ENCODE data around the gene DZIP3. TPM values are rescaled to one million over a fixed set of nuclear protein-coding genes. Genes with fewer than 3 reads are reported as not detected.

DZIP3 gene, protein sequence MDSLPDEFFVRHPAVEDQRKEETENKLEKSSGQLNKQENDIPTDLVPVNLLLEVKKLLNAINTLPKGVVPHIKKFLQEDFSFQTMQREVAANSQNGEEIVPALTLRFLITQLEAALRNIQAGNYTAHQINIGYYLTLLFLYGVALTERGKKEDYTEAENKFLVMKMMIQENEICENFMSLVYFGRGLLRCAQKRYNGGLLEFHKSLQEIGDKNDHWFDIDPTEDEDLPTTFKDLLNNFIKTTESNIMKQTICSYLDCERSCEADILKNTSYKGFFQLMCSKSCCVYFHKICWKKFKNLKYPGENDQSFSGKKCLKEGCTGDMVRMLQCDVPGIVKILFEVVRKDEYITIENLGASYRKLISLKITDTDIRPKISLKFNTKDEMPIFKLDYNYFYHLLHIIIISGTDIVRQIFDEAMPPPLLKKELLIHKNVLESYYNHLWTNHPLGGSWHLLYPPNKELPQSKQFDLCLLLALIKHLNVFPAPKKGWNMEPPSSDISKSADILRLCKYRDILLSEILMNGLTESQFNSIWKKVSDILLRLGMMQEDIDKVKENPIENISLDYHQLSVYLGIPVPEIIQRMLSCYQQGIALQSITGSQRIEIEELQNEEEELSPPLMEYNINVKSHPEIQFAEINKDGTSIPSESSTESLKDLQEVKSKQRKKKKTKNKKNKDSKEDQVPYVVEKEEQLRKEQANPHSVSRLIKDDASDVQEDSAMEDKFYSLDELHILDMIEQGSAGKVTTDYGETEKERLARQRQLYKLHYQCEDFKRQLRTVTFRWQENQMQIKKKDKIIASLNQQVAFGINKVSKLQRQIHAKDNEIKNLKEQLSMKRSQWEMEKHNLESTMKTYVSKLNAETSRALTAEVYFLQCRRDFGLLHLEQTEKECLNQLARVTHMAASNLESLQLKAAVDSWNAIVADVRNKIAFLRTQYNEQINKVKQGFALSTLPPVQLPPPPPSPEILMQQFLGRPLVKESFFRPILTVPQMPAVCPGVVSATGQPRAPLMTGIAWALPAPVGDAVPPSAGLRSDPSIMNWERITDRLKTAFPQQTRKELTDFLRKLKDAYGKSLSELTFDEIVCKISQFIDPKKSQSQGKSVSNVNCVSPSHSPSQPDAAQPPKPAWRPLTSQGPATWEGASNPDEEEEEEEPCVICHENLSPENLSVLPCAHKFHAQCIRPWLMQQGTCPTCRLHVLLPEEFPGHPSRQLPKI
- total RNA-seq, result 3.1 and 6.8 TPM in 2 replicates

DNA sequence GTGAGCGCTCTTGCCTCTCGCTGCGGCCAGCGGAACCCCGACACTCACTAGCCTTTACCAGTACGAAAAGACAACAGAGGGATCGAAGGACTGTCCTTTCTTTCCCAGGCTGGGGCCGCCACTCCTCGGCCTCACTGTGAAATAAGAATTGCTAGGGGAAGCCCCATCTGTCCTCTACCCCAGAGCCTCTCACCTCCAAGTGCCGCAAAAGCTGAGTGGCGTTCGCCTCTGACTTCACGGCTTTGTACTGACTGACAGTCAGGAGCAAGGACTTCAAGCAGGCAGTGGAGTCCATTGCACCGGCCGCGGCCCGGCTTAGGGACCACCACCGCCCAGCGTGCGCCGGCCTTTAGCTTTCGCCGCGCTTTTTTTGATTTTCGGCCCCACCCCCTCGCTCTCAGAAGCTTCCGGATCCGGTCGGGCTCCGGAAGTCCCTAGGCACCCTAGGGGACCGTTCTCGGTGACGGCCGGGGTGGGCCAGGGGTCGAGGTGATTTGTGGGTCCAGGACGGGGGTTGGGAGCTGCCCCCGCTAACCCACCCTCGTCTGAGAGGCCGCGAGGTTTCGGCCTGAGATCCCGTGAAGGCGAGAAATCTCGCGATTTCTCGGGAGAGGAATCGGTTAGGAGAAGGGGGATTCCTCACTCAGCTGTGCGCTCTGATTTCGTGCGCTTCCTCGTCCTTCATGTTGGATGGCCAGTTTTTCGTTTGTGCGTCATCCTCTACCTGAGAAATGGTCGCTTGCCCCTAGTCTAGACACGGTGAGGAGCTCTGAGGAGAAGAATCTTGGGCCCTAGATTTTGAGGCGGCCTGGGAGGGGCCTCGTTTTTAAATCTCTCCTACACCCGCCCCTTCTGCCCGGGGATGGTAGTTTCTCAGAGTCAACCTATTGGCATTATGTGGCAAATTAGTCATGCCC lies at the start of gene DZIP3, which contains the start of gene CIP2A:
Gene DZIP3 (plus strand): TSS at position 642 of the 917 bp plus-strand sequence. CDS start 15,685 bp downstream, outside the sequence.
Gene CIP2A (minus strand): TSS at position 358 of the 917 bp plus-strand sequence. CDS start 63 bp downstream, at position 295.
- DNase-seq, result peak; percentile 91

DNA sequence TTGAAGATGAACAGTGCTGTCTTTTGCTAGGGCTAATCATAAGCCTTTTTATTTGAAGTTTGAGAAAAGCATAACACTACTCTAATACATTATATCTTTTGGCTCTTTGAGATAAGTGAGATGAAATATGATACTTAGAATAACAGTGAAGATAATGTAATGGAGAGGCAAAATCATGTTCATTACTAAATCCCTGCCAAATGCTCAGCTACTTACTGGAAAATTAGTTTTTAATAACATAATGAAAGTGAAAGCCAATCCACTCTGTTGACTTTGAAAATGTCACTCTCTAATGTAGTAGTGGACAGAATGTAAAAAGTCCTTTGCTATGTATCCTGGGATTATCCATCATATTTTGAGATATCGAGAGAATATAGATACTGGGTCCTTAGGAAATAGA lies 43.3 kb upstream of the DZIP3 start:
- DNase-seq, result peak; percentile 30

DNA sequence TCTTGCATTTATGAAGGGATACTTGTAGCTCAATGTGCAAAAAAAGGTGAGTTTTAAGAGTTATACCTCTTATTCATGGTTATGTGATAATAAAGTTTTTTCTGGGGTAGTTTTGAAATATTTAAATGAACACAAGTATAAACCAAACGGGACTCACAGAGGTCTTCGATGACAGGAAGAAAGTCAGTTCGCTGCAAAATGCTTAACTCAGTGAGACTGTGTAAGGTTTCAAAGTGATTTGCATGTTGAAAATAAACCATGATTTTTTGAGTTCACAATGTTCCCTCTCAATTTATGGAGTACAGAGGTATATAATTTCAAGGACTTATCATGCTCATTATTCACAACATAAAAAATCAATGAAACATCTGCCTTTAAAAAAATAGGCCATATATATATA lies 42.8 kb upstream of the DZIP3 start:
- no peak for DNase-seq

DNA sequence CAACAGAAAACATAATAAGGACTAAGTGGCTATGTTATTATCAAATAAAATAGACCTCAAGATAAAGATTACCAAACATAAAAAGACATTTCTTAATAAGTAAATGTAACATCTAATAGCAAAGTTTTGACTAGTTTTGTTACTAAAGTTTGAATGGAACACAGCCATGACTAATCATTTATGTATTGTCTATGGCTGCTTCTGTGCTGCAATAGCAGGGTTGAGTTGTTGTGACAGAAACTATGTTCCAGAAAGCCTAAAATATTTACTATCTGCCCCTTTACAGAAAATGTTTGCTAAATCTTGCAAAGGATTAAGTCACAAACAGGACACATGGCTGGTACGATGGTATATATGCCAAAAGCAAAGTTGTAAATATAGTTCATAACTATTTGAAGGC lies 41.2 kb upstream of the DZIP3 start:
- DNase-seq, result peak; percentile 28

DNA sequence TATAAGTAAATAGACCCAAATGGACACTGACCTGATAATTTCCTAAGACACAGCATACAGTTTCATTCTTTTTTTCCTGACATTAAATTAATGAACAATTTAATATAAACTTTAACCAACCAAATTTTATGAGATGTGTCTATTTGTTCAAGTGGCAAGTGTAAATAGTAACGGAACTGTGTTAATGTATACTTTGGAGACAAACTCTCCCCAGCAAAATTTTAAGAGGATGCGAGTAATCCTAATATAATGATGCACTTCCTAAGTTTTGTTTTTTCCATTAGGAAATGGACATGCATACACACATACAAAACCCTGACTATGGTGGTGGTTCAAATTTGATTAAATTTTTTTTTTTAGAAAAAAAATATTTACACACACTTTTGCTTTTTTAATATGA lies 40.6 kb upstream of the DZIP3 start:
- DNase-seq, result no peak

DNA sequence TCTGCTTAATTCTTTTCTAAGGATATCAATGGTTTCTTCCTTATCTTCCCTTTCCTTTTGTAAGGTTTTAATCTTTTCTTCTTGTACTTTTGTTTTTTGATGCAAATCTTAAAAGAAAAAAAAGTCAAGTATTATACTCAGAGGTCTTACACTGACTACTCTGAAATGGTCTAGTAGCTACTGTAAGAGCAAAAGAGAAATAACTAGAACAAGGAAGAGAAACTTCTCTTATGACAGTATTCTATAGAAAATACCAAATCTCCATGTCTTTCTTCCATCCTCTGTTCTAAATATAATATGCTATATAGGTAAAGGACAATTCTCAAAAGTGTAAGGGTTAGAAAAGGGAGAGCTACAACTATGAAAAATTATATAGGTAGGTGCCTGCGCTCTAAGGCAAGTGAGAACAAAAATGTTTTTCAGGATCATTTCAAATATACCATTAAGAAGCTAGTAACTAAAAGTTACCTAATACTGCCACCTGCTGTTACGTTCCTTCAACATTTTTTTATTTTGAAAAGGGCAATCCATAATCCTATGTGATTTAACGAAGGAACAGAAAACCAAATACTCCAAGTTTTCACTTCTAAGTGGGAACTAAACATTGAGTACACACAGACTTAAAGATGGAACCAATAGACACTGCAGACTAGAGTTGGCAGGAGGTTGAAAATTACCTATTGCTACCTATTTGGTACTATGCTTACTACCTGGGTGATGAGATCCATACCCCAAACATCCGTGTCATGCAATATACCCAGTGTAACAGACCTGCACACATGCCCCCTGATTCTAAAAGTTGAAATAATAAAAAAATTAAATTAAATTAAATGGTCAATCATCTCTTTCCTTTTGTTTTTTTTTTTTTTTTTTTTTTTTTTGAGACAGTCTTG lies 37.0 kb upstream of the DZIP3 start:
- DNase-seq, result peak; percentile 78

DNA sequence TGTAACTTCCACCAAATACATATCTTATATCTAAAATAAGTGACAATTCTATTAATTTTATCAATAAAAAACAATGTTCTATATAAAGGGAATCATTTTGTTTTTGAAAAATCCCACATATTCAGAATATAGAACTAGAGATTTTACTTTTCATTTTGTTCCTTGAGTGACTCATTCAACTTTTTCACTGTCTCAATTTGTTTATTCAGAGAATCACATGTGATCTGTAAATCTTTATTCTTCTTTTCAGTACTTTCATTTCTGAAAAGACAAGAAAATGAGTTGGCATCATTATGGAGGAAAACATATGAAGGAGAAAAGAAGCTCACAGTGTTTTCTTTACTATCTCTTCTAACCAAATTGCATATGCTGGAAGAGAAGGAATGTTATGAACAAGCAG lies 35.3 kb upstream of the DZIP3 start:
- DNase-seq, result no peak

DNA sequence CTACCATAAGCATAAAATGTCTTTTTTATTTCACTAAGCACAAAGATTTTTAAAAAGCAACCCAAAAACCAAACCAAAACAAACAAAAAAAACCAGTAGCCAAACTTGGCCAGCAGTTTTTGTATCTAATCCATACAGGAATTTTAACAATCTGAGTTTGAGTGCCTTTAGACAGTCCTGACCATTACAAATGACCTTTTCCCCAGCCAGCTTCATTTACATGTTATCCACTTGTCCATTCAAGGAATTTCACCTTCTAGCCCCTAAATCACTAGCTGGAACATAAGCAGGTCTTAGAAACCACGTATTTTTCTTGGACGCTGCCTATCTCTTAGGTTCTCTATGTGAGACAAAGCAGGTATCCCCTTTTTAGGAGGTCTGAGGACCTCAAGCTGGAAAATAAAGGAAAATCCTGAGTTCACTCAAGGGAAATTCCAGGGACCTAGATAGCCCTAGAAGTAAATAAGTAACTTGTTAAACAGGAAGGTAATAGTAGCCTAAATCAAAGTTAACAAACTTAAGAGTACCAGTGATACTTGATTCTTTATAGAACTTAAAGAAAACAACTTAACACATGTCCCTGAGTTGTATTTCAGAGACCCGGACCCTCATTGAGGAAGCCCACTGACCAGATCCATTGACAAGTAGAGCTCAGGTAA lies 34.5 kb upstream of the DZIP3 start:
- no peak for DNase-seq

DNA sequence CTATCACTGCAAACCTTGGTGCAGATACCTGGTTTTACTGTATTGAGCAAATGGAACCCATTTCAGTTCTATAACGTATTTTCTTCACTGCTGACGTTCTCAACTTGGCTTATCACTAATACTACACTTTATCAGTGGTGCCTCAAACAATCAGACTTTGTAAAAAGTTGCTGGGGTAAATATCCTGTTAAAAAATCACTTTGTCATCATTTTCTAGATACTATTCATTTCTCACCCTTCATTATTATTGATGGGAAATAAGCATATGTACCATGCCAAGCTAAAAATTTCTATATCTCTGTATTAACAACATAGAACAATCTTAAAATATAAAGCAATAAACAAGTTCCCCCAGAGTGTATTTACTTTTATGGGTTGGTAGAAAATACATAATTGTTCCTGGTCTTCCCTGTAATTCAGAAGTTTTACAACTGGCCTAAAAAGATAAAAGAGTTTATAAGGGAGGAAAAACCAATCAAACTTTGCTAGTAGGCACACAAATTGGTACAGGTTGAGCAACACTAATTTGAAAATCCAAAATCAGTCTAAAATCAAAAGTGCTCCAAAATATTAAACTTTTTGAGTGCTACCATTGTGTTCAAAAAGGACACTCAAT lies 33.4 kb upstream of the DZIP3 start:
- DNase-seq, result no peak

DNA sequence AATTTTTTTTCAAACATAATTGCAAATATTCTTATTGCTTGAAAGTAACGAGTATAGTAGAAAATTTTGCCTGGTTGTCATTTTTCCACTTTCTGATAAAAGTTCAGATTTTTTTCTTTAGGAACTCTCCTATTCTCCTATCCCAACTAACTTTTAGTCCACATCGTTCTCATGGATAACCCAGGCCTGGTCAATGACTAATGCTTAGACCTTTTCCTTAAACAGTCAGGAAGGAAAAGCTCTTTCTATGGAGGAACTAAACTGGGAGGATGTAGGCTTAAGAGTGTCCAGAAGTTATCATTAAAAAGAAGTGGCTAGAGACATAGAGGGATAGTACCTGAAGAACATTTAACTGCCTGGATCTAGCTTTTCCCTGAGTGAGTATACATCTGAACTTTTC lies 27.0 kb upstream of the DZIP3 start:
- DNase-seq, result peak; percentile 49

DNA sequence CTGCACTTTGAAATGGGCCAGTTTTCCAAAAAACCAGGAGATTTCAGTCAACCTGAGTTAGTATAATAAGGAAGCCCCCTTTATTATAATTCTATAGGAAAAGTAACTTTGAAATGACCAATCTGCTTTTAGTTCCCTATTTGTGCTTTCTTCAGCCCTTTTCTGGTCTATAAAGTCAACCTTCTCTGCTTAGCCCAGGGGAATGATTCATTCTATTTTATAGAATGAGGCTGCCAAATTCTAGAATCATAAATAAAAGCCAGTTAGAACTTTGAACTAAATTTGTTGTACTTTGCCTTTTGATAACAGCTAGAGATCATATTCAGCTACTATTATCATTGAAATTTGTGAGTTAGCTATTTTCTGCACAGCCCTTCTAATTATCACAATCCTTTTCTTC lies 25.0 kb upstream of the DZIP3 start:
- DNase-seq, result no peak

DNA sequence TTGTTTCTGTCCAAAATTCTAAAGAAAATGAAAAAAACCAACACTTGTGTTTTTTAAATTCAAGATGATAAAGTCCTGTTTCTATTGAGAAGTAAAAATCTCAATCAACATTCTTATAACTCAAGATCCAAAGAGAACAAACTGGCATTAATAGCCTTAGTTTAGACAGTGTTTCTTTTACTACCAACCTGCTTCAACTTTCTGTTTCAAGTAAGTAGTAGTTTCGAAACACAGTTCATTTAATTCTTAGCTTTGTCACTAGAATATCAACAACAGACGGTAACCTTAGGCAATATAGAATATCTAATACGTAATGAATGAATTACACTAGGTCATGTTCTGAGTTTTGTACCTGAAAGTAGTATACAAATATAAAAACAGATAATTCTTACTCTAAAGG lies 24.0 kb upstream of the DZIP3 start:
- DNase-seq, result no peak

DNA sequence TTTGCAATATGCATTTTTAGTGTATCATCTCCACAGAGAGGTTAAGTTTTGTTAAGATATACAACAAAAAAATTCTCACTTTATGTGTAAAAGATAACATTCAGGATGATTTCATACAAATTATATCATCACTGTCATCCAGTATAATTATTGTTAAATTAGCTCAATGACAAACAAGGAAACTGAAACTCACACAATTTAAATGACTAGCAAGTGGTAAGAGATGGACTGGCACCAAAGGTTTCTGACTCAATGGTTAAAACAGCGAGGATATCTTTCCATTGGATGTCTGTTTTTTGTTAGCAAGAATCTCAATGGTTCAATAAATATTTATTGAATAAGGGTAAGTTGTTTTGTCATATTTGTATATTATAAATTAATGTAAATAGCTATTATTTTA lies 22.9 kb upstream of the DZIP3 start:
- DNase-seq, result no peak

DNA sequence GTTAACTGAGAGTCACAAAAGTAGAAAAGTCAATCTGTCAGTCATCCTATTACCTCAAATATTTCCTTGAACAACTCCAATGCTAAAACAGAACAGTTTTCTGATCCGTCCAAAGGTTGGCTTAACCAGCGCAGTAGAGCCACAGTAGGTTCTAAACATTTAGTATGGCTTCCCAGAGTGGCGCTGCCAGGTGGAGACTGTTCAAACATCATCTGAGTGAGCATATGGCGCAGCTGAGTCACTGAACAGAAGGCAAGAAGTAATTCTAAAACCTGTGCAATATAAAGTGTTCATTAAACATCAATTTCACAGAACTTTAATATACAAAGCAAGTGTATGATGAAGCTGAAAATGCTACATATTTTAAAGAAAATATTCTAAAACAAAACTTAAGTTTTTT lies 20.2 kb upstream of the DZIP3 start:
- DNase-seq, result no peak

DNA sequence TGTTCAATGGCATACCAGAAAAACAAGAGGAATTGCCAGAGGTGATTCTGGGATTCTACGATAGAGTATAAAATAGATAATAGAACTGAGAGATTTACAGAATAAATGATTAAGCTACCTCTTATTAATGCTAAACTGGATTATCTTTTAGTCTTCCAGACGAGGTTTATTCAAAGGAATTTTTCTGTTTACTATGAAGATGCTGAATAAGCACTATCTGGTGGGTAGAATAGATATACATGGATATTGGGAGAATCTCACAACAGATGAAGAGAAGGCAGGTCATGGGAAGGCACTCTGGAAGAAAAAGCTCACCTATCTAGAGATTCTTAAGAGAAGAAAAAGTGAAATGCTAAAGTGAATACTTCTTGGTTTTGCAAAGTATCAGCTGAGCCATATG lies 11.5 kb upstream of the DZIP3 start:
- no peak for DNase-seq

DNA sequence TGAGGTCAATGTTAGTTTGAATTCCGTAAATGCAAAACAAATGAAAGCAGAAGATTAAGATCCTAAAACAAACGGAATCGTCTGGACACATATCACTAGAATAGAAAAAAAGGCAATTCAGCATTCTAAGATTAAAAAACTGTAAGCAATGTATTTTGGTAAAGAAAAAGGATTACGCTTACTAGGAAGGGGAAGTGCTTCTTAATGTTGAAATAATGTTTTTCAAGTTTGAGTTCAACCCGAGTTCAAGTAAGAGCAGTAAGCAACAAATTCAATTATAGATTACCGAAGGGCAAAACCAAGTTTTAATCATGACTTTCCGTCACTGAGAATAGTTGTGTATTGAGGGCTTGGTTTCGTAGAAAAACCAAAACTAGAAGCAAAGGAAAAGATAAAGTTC lies 921 bp upstream of the DZIP3 start:
- DNase-seq, result no peak

DNA sequence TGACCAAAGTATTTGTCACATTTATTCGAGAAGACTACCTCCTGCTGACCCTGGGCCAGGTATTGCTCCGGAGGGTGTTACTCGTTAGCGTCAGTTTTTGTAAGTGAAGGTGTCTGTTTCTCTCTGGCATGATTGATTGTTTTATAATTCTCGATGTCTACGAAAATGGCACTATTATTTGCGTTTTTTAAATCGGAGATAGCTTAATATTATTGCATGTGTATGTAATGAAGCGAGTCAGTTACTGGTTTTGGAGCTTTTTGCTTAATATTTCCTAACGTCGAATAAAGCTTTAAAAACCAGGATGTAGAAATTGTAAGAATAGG lies 439 bp downstream of the DZIP3 start:
- no peak for DNase-seq

DNA sequence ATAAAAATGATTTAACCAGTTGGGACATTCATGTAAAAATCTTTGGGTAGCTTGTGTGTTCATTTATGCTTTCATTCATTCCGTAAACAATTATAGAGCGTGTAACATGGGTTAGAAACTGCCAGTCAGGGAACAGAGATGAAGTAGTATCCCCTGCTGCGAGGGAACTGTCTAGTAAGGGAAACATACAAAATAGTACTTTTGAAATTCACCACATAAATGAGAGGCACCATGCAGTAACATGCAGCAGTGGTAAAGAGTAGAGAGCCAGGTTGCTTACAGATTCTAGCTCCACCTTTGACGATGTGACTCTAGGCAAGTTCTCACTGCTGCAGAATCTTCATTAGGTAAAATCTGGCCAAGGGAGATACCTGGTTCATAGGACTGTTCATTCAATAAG lies 938 bp downstream of the DZIP3 start:
- peak; percentile 12 for DNase-seq

DNA sequence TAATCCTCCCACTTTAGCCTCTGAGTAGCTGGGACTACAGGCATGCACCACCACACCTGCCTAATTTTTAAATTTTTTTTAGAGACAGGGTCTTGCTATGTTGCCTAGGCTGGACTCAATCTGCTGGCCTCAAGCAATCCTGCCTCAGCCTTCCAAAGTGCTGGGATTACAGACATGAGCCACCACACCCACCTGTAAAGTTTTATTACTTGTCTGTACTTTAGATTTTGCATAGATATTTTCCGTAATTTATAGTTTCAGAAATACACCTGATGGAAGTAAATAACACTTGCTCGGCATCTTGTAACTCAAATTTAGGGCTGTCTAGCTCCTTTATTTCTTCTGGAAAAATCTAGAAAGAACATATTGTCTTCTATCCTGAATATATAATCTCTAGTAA lies 5.8 kb downstream of the DZIP3 start:
- DNase-seq, result no peak

DNA sequence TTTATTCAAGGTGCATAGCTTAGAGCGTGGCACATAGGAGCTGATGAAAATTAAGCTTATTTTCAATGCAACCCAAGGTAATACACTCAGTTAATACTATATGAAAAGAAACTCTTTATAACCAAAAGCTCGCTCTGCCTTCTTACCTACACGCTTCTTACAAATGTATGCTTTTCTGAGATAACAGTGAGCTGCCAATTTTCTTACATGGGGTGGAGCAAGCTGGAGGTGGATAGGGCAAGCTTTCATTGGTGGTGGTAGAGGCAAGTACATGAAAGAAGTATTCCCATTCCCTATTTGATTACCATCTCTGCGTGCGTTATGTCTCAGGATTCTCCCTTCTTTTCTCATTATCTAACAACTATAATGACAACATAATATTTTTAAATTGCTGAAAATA lies 8.9 kb downstream of the DZIP3 start:
- no peak for DNase-seq

All from dermis blood vessel endothelial cell (primary cell).